Stimulated activated CD4-positive, alpha-beta T cell treated with anti-CD3 and anti-CD28 coated beads, TNF-alpha, amount 100 ng/mL, for 48 hours (primary cell): ENCODE data around the gene ZBTB7C.
A peak's percentile ranks its signal among the peaks of the same experiment; 100 is the strongest.

ENCODE experiments used
- DNase-seq, 3 donors: peaks; one replicate each; pipeline ENCODE4 v3.0.0-alpha.2; 2020; ENCODE audit warnings: low read depth in 3 of 3

ZBTB7C gene

DNA sequence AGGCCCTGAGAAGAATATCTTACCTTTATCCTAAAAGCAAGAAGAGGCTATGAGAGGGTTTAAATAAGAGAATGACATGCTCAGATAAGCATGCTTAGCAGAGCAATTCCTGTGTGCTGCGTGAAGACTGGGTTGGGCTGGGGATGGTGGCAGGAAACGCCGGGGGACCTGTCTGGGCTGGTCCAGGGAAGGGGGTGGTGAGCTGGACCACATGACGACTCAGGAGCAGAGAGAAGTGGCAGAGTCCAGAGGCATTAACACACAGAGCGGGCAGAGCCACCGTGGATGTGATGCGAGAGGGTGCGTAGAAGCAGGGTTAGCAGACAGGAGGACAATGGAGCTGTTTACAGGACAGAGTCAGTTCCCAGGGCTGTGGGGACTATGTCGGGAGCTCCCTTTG, 84.5 kb downstream of the ZBTB7C start:
- no peak for DNase-seq

DNA sequence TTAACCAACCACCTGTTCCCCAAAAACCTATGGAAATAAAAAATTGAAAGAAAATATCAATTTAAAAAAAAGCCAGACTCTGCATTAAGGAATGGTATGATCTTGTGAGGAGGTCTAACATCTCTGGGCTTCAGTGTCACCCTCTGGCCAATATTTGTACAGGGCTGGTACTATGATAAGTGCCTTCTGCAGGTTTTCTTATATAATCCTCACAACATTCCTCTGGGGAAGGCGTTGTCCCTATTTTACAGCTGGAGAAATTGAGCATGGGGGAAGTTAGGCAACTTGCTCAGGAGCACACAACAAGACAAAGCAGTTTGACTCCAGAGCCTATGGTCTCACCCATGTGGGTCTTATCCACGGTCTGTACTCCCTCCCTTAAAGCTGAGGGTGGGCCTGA, 86.0 kb downstream of the ZBTB7C start:
- no peak for DNase-seq

DNA sequence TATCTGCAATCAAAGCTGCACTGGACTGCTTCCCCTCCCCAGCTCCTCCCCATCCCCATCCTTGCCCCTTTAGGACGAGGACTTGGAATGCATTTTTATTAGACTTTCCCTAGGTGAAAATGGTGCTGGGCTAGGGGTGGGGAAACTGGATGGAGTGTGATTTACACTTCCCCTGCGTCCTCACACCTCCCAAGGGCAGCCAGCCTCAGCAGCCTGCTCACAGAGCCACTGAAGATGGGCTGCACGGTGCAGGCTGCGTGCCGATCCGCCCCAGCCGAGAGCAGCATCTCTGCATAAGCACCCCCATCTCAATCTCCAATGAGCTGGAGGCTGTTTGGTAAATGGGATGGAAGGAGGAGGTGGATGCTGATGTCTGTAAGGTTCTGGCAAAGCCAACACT, 87.6 kb downstream of the ZBTB7C start:
- DNase-seq = no peak

- no peak for DNase-seq
These were observed 88.1 kb downstream of the ZBTB7C start for GRCh38 chr18:48321121-48321520.

DNA sequence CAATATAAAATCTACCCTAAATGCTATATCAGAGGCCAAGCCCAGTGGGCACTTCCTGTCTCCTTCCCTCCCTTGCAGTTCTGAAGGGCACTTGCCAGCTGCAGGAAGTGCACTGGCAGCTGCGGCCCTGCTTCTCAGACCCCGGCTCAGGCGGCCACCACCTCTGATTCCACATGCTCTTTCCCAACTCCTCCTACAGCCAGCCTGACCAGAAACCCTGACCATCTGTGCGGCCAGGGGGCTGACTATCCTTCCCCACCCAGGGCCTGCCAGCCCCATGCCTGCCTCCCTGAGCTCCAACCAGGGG, 88.6 kb downstream of the ZBTB7C start:
- no peak for DNase-seq

DNA sequence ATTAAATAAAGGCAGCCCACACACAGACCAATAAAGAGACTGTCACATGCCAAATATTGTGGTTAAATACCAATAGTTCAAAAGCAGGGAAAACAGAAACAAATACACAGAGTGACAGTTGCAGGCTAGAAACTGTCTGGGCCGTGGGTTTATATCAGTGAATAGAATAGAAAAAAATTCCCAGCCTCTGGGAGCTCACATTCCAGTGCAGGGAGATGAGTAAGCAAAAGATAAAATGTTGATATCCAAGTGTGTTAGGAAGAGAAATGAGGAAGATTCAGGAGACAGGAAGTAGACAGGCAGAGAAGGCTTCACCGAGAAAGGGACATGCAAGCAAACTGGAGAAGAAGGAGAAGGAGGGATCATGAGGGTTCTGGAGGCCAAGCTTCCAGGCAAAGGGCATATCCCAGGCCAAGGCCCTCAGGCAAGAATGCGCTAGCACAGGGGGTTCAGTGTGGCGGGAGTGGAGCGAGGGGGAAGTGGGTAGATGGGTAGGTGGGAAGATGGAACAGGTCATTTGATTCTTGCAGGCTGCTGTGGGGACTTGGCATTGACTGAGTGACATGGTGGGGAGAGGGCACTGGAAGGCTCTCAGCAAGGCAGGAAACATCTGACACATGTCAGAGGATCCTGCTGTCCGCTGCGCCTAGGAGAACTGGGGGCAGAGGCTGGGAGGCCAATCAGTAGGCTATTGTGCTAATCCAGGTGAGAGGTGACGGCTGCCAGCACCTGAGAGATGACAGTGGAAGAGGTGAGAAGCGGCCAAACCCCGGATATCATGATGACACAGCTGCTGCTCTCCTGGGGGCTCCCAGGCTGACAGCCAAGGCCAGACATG, 89.2 kb downstream of the ZBTB7C start:
- no peak for DNase-seq

DNA sequence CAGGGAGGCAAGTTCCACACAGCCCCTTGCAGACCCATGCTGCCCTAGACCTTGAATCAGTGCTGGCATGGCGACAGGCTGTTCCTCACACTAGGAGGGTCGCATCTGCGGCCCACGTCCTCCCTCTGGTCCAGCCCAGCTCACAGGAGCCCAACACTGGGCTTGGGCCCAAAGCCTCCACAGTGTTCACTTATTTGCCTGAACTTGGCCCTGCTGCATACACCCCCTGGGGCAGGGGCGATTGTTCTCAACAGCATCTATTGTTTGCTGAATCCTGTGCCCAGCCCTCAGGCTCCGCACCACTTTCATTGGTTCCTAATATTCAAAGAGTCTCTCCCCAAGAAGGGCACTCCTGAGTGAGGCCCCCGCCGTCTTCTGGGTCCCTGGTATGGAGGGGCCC, 90.7 kb downstream of the ZBTB7C start:
- DNase-seq = no peak

GRCh38 chr18:48317781-48318381, 91.3 kb downstream of the ZBTB7C start:
- DNase-seq = no peak

DNA sequence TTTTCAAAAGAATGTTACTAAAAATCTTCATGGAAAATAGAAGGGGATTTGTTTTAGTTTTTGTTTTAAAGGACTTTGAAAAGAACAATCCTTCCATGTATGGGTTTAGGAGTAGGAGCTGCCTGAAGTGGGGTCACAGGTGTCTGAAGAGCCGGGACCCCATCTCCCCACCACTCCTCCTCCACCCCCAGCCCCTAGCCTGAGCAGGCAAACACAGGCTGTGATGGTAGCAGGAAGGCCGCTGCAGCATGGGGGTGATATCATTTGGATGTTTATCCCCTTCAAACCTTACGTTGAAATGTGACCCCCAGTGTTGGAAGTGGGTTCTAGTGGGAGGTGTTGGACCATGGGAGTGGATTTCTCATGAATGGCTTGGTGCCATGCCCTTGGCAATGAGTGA, 93.0 kb downstream of the ZBTB7C start:
- no peak for DNase-seq

DNA sequence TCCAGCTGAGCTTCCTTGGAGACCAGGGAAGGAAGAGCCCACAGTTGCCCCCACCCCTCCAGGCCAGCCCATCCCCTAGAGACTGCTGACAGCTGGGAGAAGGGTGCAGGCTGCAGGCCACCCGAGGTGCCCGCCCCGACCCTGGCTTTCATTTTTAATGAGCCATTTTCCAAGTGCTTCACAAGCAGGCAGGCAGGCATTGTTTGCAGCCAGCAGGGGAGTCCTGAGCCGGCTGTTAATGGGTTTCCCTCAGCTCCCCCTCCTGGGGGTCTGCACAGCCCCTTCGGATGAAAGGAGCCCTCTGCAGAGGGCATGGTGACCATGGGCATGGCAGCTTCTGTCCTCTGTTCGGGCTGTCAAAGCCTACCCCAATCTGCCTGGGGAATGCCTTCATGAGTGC, 94.5 kb downstream of the ZBTB7C start:
- DNase-seq = no peak

- DNase-seq = no peak
These were observed 95.4 kb downstream of the ZBTB7C start for GRCh38 chr18:48313792-48314191.

GRCh38 chr18:48312066-48312465, 97.1 kb downstream of the ZBTB7C start:
- no peak for DNase-seq

DNA sequence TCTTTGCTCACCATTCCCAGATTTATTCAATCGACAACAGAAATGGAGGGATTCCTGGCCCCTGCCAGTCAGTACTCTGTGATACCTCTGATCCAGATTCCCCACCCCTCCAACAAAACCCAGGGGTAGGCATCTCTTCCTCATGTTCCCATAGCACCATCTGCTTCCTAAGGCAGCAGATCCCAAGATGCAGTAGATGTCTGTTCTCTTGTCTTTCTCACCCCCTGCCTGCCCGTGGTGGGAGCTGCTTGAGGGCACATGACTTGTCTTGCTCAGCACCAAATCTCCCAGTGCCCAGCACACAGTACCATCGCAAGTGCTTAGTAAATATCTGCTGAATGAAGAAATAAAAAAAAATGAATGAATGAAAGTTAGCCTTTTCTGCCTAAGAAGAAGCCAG, 98.2 kb downstream of the ZBTB7C start:
- no peak for DNase-seq

GRCh38 chr18:48310353-48310752, 98.8 kb downstream of the ZBTB7C start:
- DNase-seq = no peak

DNA sequence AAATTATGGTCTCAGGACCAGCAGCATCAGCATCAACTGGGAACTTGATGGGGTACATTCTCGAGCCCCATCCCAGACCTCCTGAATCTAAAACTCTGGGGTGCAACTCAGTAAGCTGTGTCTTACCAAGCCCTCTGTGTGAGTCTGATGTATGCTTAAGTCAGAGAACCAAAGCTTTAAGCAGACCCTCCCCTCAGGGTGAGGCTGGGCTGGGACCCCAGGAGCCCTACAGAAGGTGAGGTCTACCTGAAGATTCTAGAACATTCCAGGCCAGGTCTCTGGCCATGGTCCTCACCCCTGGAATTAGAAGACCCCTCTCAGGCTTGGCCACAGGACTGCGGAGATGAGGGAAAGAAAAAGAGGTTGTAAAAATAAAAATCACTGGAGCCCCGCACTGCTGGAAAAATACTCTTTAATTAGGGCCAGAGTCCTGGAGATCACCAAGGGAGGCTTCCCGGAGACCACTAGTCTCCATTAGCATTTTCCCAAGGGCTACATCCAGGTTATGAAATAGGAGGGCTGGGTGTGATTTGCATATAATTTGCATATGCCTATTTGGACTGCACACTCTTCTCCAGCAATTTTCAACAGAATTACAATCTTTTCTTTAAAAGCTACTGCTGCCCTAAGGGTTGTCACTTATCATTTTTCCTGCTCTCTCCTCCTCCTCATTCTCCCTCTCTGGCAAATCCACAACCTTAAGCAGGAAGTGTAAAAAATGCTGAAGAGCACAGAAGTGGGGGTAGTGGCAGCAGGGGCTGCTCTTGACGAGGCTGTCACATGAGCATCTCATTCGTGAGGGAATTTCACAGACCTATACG, 100.2 kb downstream of the ZBTB7C start:
- DNase-seq = no peak

GRCh38 chr18:48308027-48308635, 101.1 kb downstream of the ZBTB7C start:
- no peak for DNase-seq

DNA sequence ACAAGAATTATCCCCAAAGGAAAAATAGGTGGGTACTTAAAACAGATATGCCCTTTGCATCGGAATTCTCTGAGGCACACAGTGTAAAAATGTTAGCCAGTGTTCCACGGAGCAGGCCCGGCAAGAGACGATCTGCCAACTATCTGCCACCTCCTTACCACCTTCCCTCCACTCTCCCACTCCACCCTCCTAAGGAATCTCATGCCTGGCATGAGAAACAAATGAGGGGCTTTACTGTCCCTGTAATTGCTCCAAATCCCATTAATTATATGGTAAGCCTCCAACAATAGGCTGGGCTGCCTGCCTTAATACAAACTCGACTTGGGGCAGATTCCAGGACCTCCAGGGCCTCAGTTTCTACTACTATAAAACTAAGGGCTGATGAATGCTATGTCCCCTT, 102.3 kb downstream of the ZBTB7C start:
- no peak for DNase-seq

GRCh38 chr18:48304906-48305693, 104.1 kb downstream of the ZBTB7C start:
- no peak for DNase-seq

DNA sequence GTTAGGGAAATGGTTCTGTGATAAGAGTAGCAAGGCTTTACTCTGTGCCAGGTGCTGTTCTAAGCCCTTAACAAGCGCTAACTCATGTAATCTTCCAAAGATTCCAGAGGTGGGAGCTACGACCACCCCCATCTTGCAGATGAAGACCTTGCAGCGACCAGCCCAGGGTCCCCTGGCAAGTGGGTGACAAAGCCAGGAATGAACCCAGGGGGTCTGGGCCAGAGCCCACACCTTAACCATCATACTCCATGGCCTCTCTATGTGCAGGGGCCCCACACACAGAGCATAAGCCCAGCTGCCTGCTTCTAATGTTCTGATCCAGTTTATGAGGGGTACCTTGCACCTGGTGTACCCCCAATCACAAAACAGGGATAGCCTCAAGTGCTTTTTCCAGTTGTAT, 105.3 kb downstream of the ZBTB7C start:
- DNase-seq = no peak

- DNase-seq = no peak
These were observed 106.4 kb downstream of the ZBTB7C start for GRCh38 chr18:48302736-48303135.

DNA sequence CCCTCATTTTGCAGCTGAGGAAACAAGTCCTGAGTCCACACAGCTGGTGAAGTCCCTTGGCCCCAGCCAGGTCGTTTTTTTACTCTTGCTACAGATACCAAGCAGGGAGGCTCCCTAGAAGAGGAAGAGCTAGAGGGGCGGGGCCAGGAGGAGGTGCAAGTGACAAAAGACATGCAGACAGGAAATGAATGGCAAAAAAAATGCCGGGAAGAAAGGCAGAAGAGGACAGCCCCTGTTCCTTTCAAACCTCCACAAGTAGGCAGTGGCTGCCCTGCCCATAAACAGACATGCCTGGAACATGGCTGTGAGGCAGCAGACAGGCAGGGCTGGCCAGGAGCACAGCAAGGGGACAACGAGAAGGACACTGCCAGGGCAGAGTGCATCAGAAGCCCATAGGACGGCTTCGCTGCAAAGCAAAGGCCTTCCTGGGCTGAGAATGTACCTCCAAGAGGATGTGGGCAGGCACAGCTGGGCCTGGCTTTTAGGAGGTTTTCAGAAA, 108.7 kb downstream of the ZBTB7C start:
- DNase-seq = peak in 1 of 3 donors; percentile 4
